Loucy (cell line): ENCODE data around the gene AGT.

Experiments used
- CTCF ChIP-seq: fragments of 200-600 bp; sonication (generic); conservative IDR thresholded peaks from 2 replicates; pipeline ENCODE4 v1.5.1; 2014; ENCODE audit warnings: mild to moderate bottlenecking, antibody characterized with exemption, low read length
- EZH2phosphoT487 ChIP-seq: fragments of 200-600 bp; IDR thresholded peaks from 2 replicates; pipeline ENCODE4 v1.6.1; 2018; ENCODE audit warnings: antibody characterized with exemption, mild to moderate bottlenecking, moderate library complexity, borderline replicate concordance

- TF ChIP-seq CTCF (no peak), EZH2phosphoT487 (no peak)
Measured at GRCh38 chr1:230706020-230706699, 7.8 kb downstream of the AGT start.
